HG03103 (cell line): ENCODE data around the gene KRT86.
"Not testable (repeated sequence)": the region's sequence is repeated elsewhere in the genome, so short reads cannot be mapped to it uniquely, and the experiment has no call there.

Source experiments
- ATAC-seq: cut with Tn5 transposase; IDR thresholded peaks from one replicate; pipeline ENCODE4 v1.9.1; 2021; ENCODE audit warnings: low read depth; ENCODE audit not compliant: unreplicated experiment

Gene KRT86

DNA sequence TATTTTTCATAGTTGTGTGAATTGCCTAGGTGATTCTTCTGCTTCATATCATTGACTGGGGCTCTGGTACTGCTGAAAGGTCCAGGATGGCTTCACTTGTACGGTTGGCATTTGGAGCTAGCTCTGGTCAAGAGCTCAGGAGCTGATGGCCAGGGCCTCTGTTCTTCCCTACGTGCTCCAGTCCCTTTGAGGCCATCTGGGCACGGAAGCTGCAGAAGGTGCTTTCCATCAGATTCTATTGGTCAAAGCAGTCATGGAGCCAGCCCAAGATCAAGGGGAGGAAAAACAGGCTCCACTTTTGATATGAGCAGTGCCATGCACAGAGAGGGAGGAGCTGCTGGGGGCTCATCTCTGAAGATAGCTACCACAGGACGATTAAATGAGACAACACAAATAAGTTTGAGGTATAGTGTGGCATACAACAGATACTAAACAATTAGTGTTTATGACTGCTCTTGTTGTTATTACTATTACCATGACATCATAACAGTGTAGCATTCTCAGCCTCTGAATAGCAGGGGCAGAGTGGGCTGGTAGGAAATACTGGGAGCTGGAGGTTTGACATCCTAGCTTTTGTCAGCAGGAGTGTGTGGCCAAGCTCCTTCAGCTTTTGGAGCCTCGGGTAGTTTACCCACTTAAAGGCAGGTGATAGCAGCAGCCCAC lies 36.3 kb downstream of the KRT86 start:
- ATAC-seq = no peak

DNA sequence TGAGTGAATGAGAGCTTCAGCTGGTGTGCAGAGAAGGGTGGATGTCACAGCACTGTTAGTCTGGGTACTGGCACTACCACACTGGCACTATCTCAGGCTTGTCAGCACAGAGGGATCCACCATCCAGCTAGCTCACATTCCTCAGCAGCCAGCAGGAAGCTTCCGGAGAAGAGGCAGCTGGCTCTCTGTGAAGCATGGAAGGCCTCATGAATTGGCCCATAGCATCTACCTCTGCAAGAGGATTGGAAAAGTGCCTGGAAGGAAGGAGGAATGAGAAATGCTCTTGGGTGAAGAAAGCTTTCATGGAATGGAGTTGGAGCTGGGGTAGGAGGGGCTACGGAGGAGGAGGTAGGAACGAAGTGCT lies 36.8 kb downstream of the KRT86 start:
- ATAC-seq = no peak

DNA sequence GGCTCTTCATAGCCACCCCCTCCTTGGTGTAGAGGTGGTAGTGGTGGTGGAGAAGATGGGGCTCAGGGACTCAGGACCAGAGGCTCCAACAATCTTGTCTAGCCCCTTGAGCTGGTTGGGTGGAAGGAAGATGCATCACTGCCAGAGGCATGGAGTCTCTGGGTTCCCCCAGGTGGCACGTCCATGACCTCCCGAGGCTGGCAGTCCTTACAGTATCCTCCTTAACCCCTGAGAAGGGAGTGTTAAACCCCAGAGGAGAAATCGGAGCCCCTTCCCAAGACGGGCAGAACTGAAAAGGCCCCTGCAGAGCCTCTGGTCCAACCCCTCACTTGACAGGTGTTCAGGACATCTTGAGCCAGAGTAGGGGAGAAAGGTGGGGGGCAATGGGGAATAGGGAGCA lies 37.6 kb downstream of the KRT86 start:
- no peak for ATAC-seq

DNA sequence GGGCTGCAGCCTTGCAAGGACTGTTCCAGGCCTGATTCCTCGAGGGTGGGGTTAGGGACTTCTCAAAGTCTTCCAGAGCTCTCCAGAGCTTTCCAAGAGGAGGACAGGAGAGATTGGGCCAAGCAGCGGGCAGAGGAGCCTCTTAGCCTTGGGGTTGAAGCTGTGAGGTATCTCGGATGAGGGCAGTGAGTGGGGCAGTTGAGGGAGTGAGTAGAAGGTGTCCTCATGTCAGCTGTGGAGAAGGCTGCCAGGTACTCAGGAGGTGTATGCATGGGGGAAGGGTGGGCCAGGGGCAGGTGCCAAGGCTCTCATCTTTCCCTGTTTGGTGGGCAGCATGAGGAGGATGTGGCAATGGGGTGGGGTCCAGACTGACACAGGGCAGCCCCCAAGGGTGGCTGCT lies 39.0 kb downstream of the KRT86 start:
- no peak for ATAC-seq

DNA sequence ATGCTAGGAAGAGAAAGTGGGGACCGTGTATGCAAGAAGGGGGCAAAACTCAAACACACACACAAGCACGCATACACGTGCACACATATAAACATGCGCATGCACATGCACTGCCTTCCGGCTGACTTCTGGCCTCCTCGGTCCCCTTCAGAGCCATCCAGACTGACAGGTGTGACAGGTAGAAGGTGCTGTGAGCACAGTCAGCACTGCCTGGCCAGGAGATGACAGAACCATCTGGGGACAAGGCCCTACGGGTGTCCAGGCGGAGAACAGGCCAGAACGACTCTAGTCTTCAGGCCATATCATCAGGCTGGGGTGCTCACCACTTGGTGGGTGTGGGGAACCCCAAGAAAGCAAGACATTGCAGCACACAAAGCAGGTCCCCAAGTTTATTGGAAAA lies 39.5 kb downstream of the KRT86 start:
- no peak for ATAC-seq

DNA sequence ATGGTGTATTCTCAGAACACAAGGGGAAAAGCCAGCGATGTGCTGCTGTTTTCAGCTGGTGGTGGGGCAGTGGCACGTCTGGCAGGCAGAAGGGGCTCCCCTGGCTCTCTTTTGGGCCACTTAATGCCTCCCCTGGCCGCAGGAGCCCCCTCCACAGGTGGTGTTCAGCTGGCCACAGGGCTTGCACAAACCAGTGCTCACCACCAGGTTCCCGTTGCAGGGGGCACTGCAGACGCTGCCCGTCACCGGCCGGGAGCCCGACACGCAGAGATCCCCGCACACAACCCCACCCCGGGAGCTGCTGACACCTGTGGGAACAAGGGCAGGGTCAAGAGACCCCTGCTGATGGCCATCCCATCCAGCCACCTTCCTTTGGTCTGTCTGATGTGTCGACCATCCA lies 40.1 kb downstream of the KRT86 start:
- no peak for ATAC-seq

DNA sequence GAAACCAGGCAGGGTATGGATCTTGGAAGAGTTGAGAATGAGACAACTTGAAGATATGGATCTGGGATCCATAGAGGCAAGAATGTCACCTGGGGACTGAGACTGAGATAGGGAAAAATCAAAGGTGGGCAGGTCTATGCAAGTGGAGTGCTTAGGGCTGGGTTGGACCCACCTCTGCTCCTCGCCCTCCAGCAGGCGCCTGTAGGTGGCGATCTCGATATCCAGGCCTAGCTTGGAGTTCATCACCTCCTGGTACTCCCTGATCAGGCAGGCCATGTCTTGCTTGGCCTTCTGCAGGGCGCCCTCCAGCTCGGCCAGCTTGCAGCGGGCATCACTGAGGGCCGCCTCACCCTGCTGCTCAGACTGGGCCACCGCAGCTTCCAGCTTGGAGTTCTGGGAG lies 41.3 kb downstream of the KRT86 start:
- ATAC-seq = not testable (repeated sequence)

DNA sequence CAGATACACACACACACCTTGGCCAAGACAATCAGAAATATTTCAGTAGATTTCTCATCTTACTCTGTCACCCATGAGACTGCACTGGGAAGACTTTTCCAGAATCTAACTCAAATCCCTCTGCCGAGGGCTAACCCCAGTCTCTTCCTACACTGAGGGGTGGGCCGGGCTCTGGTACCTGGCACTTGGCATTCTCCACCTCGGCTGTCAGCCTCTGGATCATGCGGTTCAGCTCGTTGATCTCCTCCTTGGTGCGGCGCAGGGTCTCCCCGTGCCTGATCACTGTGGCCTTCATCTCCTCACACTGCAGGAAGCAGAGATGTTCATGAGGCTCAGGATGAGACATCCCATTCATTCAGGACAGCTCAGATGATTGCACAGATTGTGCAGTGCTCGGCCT lies 41.8 kb downstream of the KRT86 start:
- no peak for ATAC-seq

DNA sequence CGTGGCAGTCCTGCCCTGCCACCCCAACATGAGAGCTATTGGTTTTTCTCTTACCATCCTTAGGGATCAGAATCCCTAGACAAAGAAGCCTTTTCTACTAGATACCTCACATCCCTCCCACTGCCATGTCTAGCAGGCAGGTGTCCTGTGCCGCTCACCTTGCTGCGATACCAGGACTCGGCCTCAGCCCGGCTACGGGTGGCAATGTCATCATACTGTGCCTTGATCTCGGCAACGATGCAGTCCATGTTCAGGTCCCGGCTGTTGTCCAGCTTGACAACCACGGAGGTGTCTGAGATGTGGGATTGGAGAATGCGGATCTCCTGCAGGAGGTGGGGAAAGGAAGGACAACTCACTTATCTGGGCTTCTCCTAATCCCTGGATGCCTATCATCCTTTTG lies 42.3 kb downstream of the KRT86 start:
- ATAC-seq = no peak

DNA sequence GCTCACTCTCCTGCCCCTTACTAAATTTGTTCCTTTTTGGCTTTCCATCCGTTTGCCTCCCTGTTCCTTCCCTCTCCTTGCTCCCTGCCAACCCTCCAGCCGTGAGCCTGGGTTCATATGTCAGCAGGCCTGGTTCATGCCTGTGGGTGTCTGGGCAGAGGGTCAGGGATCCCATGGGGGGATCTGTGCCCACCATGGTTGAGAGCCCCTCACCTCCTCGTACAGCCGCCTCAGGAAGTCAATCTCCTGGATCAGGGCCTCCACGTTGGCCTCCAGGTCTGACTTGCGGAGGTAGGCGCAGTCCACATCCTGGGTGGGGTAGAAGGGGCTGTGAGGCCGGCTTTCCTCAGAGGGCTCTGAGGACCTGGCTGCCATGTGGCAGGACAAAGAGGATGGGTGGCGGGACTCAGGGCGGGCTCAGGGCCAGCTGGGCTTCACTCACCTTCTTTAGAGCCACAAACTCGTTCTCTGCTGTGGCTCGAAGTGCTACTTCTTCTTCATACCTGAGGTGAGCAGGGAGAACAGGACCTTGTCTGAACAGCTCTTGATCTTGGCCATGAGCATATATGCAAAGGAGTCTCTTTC lies 43.1 kb downstream of the KRT86 start:
- no peak for ATAC-seq

DNA sequence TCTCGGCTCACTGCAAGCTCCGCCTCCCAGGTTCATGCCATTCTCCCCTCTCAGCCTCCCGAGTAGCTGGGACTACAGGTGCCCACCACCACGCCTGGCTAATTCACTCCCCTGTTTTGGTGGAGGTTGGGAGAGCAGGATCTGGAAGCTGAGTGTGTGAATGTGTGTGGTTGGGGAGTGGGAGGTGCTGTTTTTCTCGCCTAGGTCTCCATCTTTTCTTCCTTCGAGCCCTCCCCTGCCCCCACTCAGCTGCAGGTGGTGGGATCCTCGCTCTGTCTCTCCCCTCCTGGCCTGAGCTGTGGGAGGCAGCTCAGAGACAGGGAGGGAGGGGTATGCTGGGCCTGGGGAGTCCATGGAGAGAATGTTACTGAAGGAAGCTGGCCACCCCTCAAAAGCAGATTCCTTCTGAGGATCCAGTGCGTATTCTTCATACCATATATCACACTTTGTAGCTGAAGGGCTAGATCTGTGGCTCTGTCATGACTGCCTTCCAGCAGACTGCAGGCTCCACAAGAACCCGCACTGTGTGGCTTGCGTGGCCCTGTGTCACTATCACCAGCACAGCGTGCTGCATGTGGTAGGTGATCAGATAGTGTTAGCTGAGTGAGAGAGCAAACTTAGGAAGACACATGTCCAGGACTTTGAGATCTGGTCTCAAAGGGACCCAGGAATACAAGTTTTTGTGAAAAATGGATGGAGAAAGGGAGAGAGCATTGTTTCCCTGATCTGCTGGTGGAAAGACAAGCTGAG lies 44.0 kb downstream of the KRT86 start:
- ATAC-seq = no peak

DNA sequence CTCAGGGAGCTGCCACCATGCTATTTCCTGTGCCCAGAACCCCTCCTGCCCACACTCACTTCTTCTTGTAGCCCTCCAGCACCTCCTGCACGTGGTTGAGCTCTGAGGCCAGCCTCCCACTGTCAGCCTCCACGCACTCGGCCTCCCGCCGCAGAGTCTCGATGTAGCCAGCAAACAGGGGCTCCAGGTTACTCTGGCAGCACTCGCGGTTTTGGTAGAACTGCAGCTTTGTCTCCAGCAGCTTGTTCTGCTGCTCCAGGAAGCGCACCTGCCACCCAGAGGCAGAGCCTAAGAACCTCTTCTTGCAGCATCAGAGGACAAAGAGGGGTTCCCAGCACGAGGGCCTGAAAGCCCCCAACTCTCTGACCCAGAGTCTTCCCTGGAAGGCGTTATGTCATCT lies 44.7 kb downstream of the KRT86 start:
- ATAC-seq = no peak

DNA sequence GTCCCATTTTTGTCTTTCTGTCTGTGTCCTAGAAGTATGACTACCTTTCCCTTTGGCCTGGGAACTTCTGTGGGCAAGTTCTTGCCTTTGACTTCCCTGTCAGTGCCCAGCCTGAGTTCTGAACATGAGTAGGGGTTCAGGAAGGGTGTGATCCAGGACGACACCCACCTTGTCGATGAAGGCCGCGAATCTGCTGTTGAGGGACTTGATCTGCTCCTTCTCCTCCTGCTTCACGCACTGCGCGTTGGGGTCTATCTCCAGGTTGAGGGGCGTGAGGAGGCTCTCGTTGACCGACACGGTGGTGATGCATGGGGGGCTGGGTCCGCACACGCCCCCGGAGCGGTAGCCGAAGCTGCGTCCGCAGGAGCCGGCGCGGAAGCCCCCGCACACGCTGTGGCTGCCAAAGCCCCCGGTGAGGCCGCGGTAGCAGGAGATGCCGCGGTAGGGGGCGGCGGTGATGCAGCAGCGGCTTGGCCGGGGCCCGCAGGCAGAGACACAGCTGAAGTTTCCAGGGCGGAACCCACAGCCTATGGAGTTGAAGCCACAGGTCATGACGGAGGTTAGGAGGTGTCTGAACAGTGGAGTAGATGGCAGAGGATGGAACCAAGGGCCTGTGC lies 46.4 kb downstream of the KRT86 start, which contains the start of gene KRT83:
TSS of gene KRT83 (minus strand) at position 615 of the 617 bp plus-strand sequence. CDS start at position 552, 63 bp downstream.
- ATAC-seq = no peak

DNA sequence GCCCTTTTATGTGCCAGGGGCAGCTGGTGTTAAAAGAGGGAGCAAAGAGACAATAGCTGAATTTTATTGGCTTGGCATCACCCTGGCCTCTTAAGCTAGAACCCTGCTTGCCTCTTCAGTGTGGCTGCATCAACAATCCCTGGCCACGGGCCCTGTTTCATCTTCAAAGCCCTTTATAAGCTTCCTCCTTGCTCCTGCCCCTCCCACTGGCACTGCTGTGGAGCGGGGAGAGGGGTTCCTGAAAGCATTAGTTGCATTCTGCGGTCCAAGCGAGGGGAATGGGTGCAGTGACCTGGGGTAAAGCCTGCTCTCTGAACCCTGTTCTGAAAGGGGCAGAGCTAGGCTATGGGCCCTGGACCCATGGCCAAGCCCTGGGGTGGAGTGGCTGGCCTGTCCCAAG lies 47.0 kb downstream of the KRT86 start:
- ATAC-seq = no peak

DNA sequence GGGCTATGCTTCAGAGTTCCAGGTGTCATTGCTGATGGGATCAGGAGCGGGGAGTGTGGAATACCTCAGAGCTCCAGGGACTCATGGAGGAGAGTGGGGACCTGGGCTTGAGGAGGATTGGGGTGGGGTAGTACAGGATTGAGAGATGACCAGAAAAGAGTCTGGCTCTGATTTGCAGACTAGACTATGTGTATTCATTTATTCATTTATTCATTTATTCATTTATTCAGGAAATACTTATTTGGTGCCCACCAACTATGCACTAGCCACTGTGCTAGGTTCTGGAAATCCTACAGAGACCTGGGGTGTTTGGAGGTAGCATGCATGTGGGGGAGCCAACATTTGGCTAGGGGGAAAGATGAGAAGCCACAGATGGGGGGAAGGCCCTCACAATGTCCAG lies 47.6 kb downstream of the KRT86 start:
- ATAC-seq = no peak

DNA sequence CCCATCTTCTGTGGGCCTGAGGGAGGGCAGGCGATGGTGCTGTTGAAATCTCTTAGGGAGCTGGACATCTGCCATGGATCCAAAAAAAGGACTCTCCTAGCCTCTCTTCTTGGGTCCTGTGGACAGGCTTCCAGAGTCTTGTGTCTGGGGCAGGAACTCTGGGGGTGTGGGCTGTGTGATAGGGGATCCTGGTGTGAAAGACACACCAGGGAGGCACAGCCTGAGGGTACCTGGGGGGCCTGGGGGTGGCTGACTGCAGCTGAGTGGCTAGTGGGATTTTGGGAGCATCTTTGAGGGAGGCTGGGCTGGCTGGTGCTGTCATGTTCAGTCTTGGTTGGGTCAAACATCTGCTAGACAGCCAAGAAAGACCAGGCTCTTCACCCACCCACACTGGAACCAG lies 48.6 kb downstream of the KRT86 start:
- no peak for ATAC-seq

DNA sequence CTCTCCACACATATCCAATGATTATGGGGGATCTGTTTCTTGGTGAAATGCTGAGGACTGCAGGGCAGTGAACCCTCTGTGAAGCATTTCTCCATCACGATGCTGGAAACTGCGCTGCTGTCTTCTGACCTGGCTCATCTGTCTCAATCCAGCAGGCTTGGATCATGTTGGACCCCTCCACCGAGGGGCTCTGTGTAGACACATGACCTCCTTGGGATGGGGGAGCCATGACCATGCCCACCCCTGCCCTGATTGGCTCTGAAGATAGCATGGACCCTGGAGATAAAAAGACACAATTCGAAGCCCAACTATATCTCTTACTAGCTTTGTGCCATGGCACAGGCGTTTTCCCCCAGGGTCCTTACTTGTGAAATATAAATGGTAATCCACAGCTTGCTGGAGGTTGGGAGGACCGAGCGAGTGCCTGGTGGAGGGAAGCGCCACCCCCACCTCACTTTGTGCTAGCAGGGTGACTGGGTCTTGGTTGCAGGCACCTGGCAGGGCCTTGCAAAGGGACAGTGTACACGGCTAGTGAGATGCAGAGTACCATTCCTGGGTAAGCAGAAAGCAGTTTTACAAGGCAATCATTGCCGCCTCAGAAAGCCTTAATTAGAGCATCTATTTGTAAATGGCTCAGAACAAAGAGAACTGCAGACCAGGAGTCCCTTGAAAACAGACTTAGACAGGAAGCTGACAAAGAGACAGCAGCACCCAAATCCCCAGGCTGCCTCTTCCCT lies 49.1 kb downstream of the KRT86 start:
- ATAC-seq = no peak

DNA sequence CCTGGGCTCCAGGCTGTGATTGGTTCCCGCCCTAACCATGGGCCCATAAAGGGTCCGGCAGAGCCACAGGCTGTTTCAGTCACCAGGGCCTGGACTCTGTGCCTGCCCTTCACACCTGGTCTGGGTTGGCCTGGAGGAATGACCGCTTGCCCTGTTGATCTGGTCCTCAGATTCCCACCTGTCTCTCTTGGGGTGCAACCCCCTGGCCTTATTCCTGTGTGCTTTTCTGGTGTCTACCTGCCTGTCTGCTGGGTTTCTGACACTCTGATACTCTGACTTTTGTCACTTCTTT lies 49.7 kb downstream of the KRT86 start:
- no peak for ATAC-seq

DNA sequence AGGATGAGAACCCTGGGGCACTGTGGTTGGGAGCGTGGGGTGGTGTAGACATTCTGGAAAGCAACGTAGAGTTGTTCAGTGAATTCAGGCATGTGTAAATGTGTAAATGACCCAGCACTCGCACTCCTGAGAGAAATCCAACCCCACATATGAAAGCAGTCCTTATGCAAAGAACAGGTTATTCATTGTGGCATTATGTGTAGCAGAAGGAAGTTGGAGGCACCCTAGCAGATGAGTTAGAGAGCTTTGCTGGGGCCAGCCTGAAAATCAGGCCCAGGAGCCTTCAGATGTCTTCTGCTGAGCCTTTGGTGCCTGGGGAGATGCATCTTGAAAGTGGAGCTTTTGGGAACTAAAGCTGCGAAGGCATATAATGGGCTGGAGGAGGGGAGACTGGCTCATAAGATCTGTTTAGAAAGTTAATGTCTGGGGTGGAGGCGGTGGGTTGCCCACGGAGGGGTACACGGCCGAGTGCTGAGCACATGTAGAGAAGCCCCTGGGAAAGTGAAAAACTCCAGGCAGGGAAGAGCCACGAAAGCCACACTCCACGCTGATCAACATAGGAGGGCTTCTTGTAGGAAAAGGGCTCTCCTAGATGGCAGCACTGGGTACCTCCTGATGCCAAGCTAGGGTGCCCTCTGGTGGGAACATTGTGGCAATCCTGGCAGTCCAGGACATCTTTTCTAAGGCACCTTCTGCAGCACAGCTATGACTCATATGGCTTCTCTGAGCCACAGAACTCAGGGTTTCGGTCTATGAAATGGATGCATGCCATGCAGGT lies 52.8 kb downstream of the KRT86 start:
- peak; percentile 85 for ATAC-seq

DNA sequence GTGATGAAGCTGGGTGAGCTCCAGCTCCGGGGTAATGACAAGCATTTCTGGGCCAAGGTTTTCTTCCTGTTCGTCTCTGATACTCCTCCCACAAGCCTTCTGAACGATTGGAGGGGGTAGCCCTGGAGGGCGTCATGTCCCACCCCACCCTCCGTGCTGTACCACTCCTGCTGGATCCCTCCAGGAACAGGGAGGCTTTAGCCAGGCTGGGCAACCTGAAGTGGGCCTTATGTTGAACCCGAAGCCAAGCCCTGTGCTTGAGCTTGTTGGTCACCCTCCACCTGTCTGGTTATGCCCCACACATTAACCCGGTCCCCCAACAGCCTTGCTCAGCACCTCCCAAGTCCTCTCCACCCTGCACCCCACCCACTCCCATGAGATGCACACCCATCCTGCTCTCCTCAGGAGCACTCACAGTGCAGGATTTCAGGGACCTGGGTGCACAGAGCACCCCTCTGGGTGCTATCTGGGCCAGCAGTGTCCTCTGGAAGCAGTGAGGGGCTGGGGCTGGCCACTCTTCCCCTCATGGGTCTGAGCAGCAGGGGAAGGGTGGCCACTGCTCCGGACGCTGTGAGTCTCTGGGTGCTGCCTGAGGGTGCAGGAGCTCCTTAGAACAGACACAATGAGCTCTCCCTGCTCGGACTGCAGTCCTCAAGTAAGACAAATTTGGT lies 53.5 kb downstream of the KRT86 start:
- no peak for ATAC-seq
